Activated gamma-delta T cell (primary cell): ENCODE data around the gene TMEM47.
A peak's percentile ranks its signal among the peaks of the same experiment; 100 is the strongest.

Source experiments
- DNase-seq: peaks from one replicate; lab custom pipeline; 2025; lab: John Stamatoyannopoulos, UW
- total RNA-seq, 2 donors: gene quantifications; one replicate each; lab custom pipeline; 2026; lab: John Stamatoyannopoulos, UW

Gene TMEM47
- total RNA-seq, result 0 reads per million in 2 donors

DNA sequence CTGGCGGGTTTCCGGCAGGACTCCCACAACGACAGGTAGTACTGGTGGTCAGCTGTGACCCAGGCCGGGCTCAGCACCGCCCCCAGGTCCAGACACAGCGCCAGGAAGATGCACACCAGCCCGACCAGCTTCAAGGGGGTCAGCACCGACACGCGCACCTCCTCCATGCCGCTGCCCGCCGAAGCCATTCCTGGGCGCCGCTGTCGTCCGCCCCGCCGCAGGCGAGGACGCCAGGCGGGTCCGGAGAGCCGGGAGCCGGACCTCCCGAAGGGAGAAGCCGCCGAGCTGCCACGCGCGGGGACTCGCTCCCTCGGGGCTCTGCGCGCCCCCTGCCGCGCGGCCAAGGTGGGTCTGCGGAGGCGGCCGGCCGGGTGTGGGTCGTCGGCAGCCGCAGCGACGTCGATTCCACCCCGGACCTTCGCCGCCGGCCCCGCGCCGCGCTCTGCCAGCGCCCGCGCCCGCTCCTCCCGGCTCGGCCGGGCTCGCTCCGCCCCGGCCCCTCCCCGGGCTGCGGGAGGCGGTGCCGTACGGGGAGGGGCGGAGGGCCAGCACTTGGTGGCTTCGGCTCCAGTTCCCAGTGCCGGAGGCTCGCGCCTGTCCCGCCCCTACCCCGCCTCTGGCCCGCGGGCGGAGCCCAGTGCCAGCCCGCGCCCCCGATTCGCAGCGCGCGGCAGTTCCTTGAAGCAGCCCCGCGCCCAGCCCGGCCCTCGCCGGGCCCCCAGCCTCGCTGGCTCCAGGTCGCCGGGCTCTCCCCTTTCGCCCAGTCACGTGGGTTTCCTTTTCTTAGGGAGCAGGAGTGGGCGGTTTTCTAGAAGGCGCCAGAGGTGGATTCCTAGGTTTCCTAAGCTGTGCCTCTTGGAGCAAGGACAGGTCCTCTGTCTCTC, at the start of gene TMEM47:
TMEM47 (minus strand) TSS at position 444 of the 884 bp plus-strand sequence; CDS start at position 188, 256 bp downstream.
- DNase-seq, result peak; percentile 12

DNA sequence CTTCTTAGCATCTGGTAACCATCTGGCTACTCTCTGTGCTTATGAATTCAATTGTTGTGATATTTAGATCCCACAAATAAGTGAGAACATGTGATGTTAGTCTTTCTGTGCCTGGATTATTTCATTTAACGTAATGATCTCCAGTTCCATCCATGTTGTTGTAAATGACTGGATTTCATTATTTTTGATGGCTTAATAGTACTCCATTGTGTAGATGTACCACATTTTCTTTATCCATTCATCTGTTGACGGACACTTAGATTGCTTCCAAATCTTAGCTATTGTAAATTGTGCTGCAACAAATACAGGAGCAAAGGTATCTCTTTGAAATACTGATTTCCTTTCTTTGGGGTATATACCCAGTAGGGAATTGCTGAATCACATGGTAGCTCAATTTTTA, 30.0 kb upstream of the TMEM47 start:
- DNase-seq, result no peak

DNA sequence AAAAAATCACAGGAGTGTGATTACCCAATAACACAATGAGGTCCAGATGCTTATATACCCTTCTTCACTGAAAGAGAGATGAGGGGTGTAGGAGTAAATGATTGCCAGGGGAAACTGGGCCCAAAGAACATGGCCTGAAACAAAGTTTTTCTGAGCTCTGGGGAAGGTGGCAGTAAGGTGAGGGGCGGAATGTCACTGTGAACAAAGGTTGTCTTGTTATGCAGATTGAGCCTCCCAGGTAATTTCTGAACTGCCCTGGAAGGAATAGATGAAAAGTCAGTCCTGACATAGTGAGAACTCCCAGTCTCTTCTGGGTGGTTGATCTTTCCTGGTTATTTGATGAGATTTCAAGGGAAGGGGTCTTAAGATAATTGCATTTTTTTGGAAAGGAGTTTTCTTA, 2.5 kb upstream of the TMEM47 start:
- no peak for DNase-seq

GRCh38 chrX:34658326-34658725, 1.2 kb upstream of the TMEM47 start:
- DNase-seq, result no peak

DNA sequence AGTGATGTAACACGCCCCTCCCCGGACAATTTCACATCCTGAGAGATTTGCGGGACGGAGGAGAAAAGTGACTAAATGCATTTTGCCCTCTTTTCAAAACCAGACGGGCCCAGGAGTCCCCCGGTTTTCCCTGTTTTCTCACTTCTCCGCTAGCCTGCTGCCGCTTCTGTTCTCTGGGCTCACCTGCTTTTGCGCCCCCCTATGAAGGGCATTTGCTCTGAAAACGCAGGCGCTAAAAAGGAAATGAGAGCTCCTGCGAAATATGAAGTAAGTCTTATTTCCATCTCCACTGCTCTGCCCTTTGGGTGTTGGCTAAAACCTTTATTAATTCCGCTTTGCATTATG, 613 bp upstream of the TMEM47 start:
- no peak for DNase-seq

DNA sequence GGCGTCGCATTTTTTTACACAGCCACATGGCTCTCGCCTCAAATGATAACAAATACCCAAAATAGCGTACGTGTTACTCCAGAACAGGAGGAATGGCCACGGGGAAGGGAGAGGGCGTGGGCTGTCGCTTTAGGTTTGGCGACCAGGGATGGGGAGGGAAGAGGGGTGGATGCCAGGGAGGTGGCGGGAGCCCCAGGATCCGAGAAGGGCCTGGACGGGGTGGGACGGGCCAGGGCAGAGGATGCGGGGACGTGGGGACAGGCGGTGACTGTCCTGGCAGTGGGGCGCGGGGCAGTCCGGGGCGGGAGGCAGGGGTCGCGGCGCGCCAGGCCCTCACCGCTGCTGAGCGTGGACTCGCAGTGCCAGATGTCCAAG, 631 bp downstream of the TMEM47 start:
- peak; percentile 1 for DNase-seq

DNA sequence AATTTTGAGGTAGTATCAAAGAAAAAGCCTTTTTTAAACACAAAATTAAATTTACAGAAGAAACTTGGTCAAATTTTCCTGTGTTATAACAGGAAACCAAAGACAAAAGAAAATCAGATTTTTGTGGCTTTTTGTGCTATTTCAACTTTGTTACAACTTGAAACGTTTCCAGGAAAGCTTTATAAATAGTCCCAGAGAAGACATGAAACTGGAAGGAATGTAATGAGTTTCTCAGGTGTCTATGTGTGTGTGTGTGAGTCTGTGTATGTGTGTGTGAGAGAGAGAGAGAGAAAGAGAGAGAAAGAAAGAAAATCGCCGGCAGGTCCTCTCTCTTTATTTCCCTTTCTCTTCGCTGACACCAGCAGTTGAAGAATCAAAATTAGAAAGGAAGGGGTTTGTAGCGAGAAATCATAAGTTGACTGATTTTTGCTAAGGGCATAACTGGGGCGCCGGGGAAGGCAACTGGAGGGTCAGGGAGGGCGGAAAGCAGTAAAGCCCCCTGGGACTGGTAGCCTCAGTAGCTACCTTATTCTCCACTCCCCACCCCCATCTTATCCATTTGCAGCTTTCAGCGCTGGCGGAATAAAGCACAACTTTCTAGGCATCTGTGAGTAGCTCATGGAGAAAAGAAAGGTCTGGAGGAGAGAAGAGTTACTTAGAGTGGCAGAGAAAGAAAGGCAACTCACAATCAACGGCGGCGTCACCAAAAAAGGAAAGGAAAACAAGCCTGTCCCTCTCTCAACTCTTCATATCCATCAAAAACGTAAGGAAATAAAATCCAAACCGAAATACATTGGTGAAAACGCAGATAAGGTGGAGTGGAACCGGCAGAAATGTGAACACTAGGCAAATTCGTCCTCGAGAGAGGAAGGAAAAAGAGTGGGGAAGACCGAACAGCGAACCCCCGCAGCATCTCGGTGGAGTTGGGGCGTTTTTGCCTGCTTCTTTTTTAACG, 1.3 kb downstream of the TMEM47 start:
- DNase-seq, result no peak

DNA sequence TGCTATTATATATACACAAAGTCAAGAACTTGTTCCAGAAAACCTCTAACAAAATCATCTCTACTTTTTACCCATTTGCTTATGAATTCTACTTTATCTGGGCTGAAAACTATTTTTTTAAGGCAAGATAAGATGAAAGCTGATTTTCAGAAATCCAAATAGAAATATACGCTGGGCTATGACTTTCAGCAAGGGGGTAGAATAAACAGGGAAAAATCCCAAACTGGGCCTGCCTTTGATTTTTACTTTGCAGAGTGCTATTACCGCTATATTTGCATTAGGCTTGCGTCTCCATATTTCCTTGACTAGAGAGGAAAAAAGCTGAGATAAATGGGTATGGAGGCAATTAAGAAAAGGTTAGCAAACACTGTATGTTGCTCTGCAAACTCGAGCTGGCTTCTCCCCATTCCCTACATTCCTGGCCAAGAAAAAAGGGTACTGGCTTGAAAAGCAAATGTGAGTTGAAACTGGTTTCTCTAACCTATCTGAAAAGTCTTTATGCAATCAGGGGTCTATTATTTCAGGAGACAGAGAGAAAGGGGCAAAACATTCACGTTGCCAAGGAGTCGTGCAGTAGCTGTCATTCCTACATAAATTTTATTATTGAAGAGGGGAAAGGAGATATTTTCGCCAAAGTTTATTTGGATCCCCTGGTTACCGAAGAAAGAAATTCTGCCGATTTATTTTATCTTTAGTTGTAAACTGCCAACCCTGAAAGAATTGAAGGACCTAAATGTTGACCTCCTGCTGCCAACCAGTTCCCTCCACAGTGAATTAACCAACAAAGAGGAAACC, 2.2 kb downstream of the TMEM47 start:
- DNase-seq, result no peak

- no peak for DNase-seq
Observed at GRCh38 chrX:34653811-34654210, 3.3 kb downstream of the TMEM47 start.

- DNase-seq, result no peak
Observed at GRCh38 chrX:34642849-34643248, 14.2 kb downstream of the TMEM47 start.

GRCh38 chrX:34638116-34638515, 19.0 kb downstream of the TMEM47 start:
- DNase-seq, result no peak

- no peak for DNase-seq
Observed at GRCh38 chrX:34634349-34634748, 22.7 kb downstream of the TMEM47 start.

DNA sequence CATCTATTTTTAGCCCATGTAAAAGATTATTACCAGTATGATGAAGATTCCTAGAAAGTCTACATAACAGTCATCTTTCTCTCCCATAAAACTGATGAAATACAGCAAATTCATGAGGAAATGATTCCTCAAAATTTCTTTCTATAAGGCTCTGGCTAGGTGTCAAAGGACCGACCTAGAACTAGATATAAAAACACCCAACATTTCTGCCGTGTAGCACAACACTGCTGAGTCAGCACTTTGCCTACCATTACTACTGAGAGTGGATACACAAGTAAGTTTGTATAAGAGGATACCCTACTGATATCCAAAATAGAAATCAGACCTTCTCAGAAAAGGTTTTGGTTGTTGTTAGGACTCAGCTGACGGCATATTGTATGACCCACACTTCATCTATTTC, 24.7 kb downstream of the TMEM47 start:
- no peak for DNase-seq

DNA sequence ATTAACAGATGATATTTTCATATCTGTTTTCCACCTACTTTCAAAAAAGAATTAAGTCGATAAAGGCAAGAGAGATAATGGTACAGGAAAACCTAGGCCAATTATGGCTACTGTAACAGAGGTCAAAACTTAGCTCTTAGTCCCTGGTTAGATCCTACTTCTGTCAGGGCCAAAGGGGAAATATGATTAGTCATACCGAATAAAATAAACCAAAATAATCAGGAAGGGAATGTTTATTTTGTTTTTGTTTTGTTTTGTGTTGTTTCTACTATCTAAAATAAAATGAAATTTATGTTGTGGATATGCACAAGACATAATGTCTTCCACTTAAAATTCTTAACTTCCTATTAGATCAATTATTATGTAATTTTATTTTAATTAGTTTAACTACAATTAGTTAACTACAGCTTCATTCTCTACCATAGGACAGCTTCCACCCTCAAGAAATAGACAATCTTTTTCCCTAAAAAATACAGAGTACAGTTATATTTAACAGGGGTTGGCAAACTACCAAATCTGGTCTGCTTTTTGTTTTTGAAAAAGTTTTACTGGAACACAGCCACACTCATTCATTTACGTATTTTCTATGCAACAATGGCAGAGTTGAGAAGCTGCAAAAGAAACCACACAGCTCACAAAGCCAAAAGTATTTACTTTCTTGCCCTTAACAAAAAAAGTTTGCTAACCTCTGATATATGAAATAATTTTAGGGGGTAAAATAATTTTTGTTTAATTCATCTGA, 25.4 kb downstream of the TMEM47 start:
- DNase-seq, result no peak

GRCh38 chrX:34629572-34629971, 27.5 kb downstream of the TMEM47 start:
- DNase-seq, result no peak

GRCh38 chrX:34624416-34624815, 32.7 kb downstream of the TMEM47 start:
- no peak for DNase-seq

DNA sequence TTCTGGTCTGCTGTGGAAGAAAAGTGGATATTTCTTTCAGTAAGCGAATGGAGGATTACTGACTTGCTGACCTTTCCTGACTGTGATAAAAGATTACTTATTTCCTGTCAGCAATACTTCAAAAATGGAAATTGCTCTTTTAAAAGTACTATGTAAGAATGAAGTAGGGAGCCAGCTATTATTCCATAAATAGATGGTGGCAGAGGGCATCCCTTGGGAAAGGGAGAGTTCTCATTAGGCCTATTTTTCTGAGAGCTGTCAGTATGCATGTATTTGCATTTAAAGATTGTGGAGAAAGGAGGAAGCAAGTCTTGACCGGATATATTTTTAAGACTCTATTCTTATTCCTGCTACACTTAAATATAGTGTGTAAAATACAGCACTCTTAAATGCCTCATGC, 37.2 kb downstream of the TMEM47 start:
- DNase-seq, result no peak

DNA sequence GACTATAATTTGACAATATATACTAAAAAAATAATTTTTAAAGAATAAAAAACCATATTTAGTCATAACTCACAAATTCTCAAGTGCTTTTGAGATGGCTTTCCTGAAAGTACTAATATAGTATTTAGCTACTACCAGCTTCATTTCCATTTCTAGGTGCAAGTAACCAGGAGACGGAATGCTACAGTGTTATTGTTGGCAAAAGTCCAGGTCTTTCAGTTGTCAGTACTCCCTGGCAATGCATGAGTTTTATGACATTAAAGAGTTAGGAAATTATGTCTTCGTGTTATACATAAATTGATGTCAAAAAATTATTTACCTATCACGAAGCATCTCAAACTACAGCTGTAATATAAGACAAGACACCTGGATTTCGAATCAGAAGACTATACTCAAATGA, 45.0 kb downstream of the TMEM47 start:
- no peak for DNase-seq

DNA sequence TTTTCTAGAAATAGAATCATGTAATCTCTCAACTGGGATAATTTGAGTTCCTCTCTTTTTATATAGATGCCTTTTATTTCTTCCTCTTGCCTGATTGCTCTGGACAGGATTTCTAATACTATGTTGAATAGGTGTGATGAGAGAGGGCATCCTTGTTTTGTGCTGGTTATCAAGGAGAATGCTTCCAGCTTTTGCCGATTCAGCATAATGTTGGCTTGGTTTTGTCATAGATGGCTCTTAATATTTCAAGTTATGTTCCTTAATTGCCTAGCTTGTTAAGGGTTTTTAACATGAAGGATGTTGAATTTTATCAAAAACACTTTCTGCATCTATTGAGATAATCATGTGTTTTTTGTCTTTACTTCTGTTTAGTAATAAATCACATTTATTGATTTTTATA, 58.7 kb downstream of the TMEM47 start:
- no peak for DNase-seq

- DNase-seq, result no peak
Observed at GRCh38 chrX:34586936-34587335, 70.1 kb downstream of the TMEM47 start.

DNA sequence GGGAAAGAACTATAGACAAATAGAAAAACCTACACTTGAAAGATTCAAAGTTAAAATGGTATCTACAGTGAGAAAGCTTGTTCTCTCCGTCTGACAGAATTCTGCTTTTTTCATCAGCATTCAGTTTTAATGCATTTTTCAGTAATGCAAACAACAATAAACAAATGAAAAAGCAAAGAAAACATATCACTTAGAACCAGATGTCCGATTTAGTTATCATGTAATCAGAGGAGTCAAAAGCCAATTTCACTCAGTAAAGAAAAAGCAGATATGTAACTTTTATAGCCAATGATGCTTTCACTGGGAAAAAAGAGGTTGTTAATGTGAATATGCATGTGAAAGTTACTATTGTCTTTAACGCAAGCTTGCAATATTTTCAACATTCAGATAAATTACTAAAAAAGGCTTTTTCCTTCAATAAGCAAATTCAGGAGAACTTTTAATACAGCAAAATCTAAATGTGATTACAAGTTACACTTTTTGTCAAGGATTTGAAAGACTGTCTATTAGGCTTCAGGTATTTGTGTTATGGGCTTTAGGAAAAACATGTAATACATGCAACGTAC, 70.7 kb downstream of the TMEM47 start:
- DNase-seq, result no peak
